GM06990 (cell line): ENCODE results near the gene TNFAIP3.
A peak's percentile ranks its signal among the peaks of the same experiment; 100 is the strongest.

Source experiments
- DNase-seq: peaks from one replicate; pipeline ENCODE4 v3.0.0-alpha.2; 2011; ENCODE audit not compliant: insufficient read length; ENCODE audit errors: extremely low read depth
- H3K27me3 ChIP-seq: replicated peaks from 2 replicates; pipeline ENCODE4 v1.6.0; 2011; ENCODE audit warnings: low read length; ENCODE audit not compliant: control insufficient read depth, insufficient read depth
- H3K36me3 ChIP-seq: 2 replicates; pipeline ENCODE4 v1.5.1; 2011; ENCODE audit warnings: low read length; ENCODE audit not compliant: control insufficient read depth, insufficient read depth
- H3K4me3 ChIP-seq: replicated peaks from 2 replicates; pipeline ENCODE4 v1.5.1; 2011; ENCODE audit warnings: low read depth, mild to moderate bottlenecking, control low read depth, low read length
- TF ChIP-seq, protein P1 (sequence below): IDR thresholded peaks from 2 replicates; pipeline ENCODE4 v1.5.1; 2011; ENCODE audit warnings: low read length, control low read depth, mild to moderate bottlenecking, inconsistent platforms; ENCODE audit not compliant: insufficient read depth, poor library complexity, severe bottlenecking

The TNFAIP3 gene

GRCh38 chr6:137923866-137924653, 57.0 kb downstream of the TNFAIP3 start:
- Histone ChIP-seq H3K36me3 (no peaks in the 10 kb centered on the region), H3K27me3 (no peaks in the 10 kb centered on the region), H3K4me3 (no peak overlapping the region)
- no peak for DNase-seq
- TF ChIP-seq, protein P1, sequence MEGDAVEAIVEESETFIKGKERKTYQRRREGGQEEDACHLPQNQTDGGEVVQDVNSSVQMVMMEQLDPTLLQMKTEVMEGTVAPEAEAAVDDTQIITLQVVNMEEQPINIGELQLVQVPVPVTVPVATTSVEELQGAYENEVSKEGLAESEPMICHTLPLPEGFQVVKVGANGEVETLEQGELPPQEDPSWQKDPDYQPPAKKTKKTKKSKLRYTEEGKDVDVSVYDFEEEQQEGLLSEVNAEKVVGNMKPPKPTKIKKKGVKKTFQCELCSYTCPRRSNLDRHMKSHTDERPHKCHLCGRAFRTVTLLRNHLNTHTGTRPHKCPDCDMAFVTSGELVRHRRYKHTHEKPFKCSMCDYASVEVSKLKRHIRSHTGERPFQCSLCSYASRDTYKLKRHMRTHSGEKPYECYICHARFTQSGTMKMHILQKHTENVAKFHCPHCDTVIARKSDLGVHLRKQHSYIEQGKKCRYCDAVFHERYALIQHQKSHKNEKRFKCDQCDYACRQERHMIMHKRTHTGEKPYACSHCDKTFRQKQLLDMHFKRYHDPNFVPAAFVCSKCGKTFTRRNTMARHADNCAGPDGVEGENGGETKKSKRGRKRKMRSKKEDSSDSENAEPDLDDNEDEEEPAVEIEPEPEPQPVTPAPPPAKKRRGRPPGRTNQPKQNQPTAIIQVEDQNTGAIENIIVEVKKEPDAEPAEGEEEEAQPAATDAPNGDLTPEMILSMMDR, result no peak

DNA sequence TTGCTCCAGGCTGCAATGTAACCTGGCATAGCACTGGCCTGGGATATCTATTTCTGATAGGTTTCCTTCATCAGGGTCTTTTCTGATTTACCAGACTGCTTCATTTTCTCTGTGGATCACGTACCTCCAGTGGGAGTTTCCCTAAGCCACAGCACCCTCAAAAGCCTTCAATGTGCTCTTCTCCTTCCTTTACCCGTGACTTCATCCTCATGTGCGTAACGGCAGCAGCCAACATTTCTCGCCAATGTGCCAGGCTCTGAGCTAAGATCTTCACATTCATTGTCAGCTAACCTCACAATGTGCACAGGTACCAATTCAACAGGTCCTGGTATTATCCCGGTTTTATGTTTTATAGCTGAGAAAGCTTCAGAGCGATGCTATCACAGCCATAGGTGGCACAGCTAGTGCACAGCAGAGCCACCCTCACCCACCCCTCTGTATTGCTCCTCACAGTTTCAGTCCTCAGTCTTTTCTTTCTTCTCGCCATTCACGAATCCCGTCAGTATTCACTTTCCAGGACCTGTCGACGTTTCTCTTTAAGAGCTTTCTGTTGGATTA, 58.2 kb downstream of the TNFAIP3 start:
- DNase-seq, result no peak
- TF ChIP-seq, protein P1, result no peak
- H3K4me3 ChIP-seq, result no peak overlapping the region
- H3K27me3 ChIP-seq, result no peaks in the 10 kb centered on the region
- H3K36me3 ChIP-seq, result no peaks in the 10 kb centered on the region

DNA sequence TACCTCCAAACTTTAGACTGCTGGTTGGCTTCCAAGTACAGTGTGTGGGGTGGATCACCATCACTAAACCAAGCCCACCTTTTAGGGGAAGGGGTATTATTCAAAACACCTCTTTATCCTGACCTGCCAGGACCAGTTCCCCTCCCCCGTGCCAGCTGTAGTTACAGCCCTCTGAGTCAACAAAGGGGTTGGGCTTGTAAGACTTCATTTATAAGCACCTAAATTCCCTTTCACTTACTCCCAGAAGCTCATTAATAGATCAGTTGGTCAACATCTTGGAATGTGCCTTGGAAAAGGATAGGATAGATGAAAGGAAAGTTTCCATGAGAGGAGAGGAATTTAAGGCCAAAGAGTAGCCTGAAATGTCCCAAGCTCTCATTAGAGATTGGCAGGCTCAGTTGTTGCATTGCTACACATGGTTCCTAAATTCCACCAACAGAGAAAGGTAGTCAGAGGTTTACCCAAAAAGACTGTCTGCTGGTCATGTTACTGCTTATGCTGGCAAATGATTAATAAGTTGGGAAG, 59.2 kb downstream of the TNFAIP3 start:
- Histone ChIP-seq H3K36me3 (no peaks in the 10 kb centered on the region), H3K27me3 (no peaks in the 10 kb centered on the region), H3K4me3 (no peak overlapping the region)
- TF ChIP-seq, protein P1, result no peak
- no peak for DNase-seq

DNA sequence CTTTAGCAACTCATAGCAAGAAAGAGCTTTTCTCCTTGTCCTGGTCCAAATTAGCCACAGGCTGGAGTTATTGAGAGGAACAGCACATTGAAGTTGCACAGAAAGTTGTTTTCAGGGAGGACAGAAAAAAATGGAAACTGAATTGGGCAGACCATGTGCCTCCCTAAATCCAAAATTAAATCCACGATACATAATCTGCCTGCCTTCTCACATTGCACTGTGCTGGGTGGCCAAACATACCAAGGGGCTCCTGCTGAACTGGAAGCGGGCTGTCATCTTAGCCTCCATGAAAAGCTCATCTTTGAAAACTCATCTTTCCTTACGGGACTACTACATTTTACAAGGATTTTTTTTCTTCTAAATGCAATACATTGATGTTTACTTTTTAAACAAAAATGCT, 59.9 kb downstream of the TNFAIP3 start:
- H3K36me3 ChIP-seq, result no peaks in the 10 kb centered on the region
- H3K4me3 ChIP-seq, result no peak overlapping the region
- no peak for DNase-seq
- TF ChIP-seq, protein P1, result no peak
- H3K27me3 ChIP-seq, result no peaks in the 10 kb centered on the region

GRCh38 chr6:137927777-137928218, 60.7 kb downstream of the TNFAIP3 start:
- TF ChIP-seq, protein P1, result no peak
- H3K36me3 ChIP-seq, result no peaks in the 10 kb centered on the region
- DNase-seq, result peak; percentile 84
- H3K27me3 ChIP-seq, result no peaks in the 10 kb centered on the region
- H3K4me3 ChIP-seq, result no peak overlapping the region
